Keratinocyte (primary cell): ENCODE data around the gene HAP1. TPM values are rescaled to one million over a fixed set of nuclear protein-coding genes. Genes with fewer than 3 reads are reported as not detected.
"Not testable (repeated sequence)": the region's sequence is repeated elsewhere in the genome, so short reads cannot be mapped to it uniquely, and the experiment has no call there.

Experiments
- DNase-seq: peaks from one replicate; pipeline ENCODE4 v3.0.0-alpha.2; 2011; ENCODE audit warnings: low read depth, missing footprints, low spot score
- FAIRE-seq: peaks from 2 replicates; lab custom pipeline; 2011; peaks lifted over from hg19 to GRCh38; lab: Jason Lieb, UNC
- H2AFZ ChIP-seq: 2 replicates; pipeline ENCODE4 v1.6.0; 2012; ENCODE audit warnings: low read length, control low read depth, inconsistent platforms; ENCODE audit not compliant: control insufficient read depth
- H3K27ac ChIP-seq: 2 replicates; pipeline ENCODE4 v1.5.1; 2011; ENCODE audit warnings: low read length; ENCODE audit not compliant: control insufficient read depth, insufficient read depth
- H3K27me3 ChIP-seq: 3 replicates; pipeline ENCODE4 v1.6.0; 2011; ENCODE audit warnings: low read length; ENCODE audit not compliant: control insufficient read depth, insufficient read depth; ENCODE audit errors: extremely low read depth
- H3K36me3 ChIP-seq, 2 experiments: 2 replicates in 1 of 2; 3 replicates in 1 of 2; pipeline ENCODE4 v1.5.1; 2011; ENCODE audit warnings: low read length in 2 of 2, mild to moderate bottlenecking in 1 of 2; ENCODE audit not compliant: control insufficient read depth in 2 of 2, insufficient read depth in 2 of 2; ENCODE audit errors: extremely low read depth in 1 of 2
- H3K4me1 ChIP-seq: 3 replicates; pipeline ENCODE4 v1.5.1; 2011; ENCODE audit warnings: low read length; ENCODE audit not compliant: control insufficient read depth, insufficient read depth; ENCODE audit errors: extremely low read depth
- H3K4me2 ChIP-seq: 3 replicates; pipeline ENCODE4 v1.6.0; 2011; ENCODE audit warnings: low read depth, low read length; ENCODE audit not compliant: control insufficient read depth, insufficient read depth; ENCODE audit errors: extremely low read depth
- H3K4me3 ChIP-seq, 3 experiments: fragments of 200-600 bp in 1 of 3; sonication (generic) in 1 of 3; 2 replicates in 2 of 3; 3 replicates in 1 of 3; pipeline ENCODE4 v1.5.1; 2011 to 2016; ENCODE audit warnings: low read length in 3 of 3, mild to moderate bottlenecking in 3 of 3, control low read depth in 2 of 3, inconsistent platforms in 1 of 3, low read depth in 1 of 3, mixed read lengths in 1 of 3, mixed run types in 1 of 3, moderate library complexity in 1 of 3; ENCODE audit not compliant: control insufficient read depth in 2 of 3, insufficient read depth in 2 of 3; ENCODE audit errors: extremely low read depth in 1 of 3
- H3K79me2 ChIP-seq: 2 replicates; pipeline ENCODE4 v1.6.0; 2012; ENCODE audit warnings: low read length; ENCODE audit not compliant: control insufficient read depth, insufficient read depth
- H3K9ac ChIP-seq: 3 replicates; pipeline ENCODE4 v1.6.0; 2011; ENCODE audit warnings: low read length; ENCODE audit not compliant: control insufficient read depth, insufficient read depth; ENCODE audit errors: extremely low read depth
- H3K9me1 ChIP-seq: 3 replicates; pipeline ENCODE4 v1.6.0; 2011; ENCODE audit warnings: low read length; ENCODE audit not compliant: control insufficient read depth, insufficient read depth; ENCODE audit errors: extremely low read depth
- H3K9me3 ChIP-seq: 2 replicates; pipeline ENCODE4 v1.5.1; 2012; ENCODE audit warnings: low read depth, low read length; ENCODE audit not compliant: control insufficient read depth
- H4K20me1 ChIP-seq: 3 replicates; pipeline ENCODE4 v1.6.0; 2011; ENCODE audit warnings: low read length; ENCODE audit not compliant: control insufficient read depth, insufficient read depth; ENCODE audit errors: extremely low read depth
- CTCF ChIP-seq, 3 experiments: IDR thresholded peaks in 1 of 3; conservative IDR thresholded peaks in 1 of 3; optimal IDR thresholded peaks in 1 of 3; 2 replicates in 2 of 3; 3 replicates in 1 of 3; pipeline versions ENCODE3 to v1.5.1; 2011; ENCODE audit warnings: low read length in 3 of 3, mild to moderate bottlenecking in 3 of 3, moderate library complexity in 2 of 3, control low read depth in 1 of 3, inconsistent platforms in 1 of 3; ENCODE audit not compliant: insufficient read depth in 2 of 3; ENCODE audit errors: extremely low read depth in 1 of 3
- EZH2 ChIP-seq: IDR thresholded peaks from one replicate; pipeline ENCODE4 v1.6.1; 2012; ENCODE audit warnings: inconsistent platforms, mild to moderate bottlenecking, low read length, moderate library complexity
- dilution Hi-C: fragments of 300-500 bp; cut with MboI; formaldehyde crosslinking; loops from one replicate; pipeline ENCODE4 v1.7.0; 2020; ENCODE audit warnings: low sequenced_read_pairs; ENCODE audit not compliant: extremely low pct_ligation_motif_present
- polyA plus RNA-seq, 5 experiments: library from polyadenylated mRNA; depleted of rRNA in 3 of 5; stranded (reverse) in 3 of 5; stranded (forward) in 1 of 5; unstranded in 1 of 5; fragments of >200 nt; gene quantifications; 1 replicate in 1 of 5; 2 replicates in 3 of 5; 3 replicates in 1 of 5; pipeline versions ENCODE4 v1.2.1 to v1.2.3, GENCODE V29; 2011 to 2012; ENCODE audit warnings: missing spikeins in 2 of 5, low read depth in 1 of 5, low replicate concordance in 1 of 5

HAP1 gene
- polyA plus RNA-seq, 1 donor (not counting 4 experiments of a cell fraction or from before 2014, with no cell fraction given) = 1.6 TPM

GRCh38 chr17:41687828-41688640 is 46.4 kb downstream of the HAP1 start:
- TF ChIP-seq CTCF (optimal IDR thresholded peaks at IDR 0.05 in 1 of 3, IDR thresholded peaks at IDR 0.05 in 1 of 3, conservative IDR thresholded peaks at IDR 0.05 in 1 of 3; ENCODE audit: extremely low read depth in 1 of 3, insufficient read depth in 2 of 3, low read length in 3 of 3) (peak; percentile 31 to 71 (median 42)), EZH2 (no peak)
- no peak for DNase-seq
- FAIRE-seq = peak; percentile 58

GRCh38 chr17:41686281-41686680 is 48.2 kb downstream of the HAP1 start:
- Histone ChIP-seq H4K20me1 (peaks cover 15% of the 10 kb centered on the region), H3K27ac (no peak overlapping the region), H3K27me3 (no peaks in the 10 kb centered on the region), H3K9me3 (no peaks in the 10 kb centered on the region), H3K36me3 (peaks cover 18 to 19% of the 10 kb centered on the region in 2 experiments), H2AFZ (no peak overlapping the region), H3K9ac (no peak overlapping the region), H3K79me2 (peaks cover 20% of the 10 kb centered on the region), H3K9me1 (no peaks in the 10 kb centered on the region), H3K4me1 (peaks cover 6% of the 10 kb centered on the region), H3K4me3 (no peak overlapping the region), H3K4me2 (no peak overlapping the region)
- FAIRE-seq (no peak), DNase-seq (no peak)
- TF ChIP-seq CTCF (optimal IDR thresholded peaks at IDR 0.05 in 1 of 3, IDR thresholded peaks at IDR 0.05 in 1 of 3, conservative IDR thresholded peaks at IDR 0.05 in 1 of 3; ENCODE audit: extremely low read depth in 1 of 3, insufficient read depth in 2 of 3, low read length in 3 of 3) = no peak
- TF ChIP-seq EZH2 = no peak
- dilution Hi-C loops = no loop called here

More at GRCh38 chr17:41687828-41688640, 46.4 kb downstream of the HAP1 start:
- no peaks in the 10 kb centered on the region for H3K27me3 ChIP-seq
- peak overlapping the region; percentile 99 for H3K9ac ChIP-seq
- no peaks in the 10 kb centered on the region for H3K9me3 ChIP-seq
- peak overlapping the region; percentile 98 for H3K27ac ChIP-seq
- H3K79me2 ChIP-seq = peaks cover 20% of the 10 kb centered on the region
- H3K4me1 ChIP-seq = peaks cover 6% of the 10 kb centered on the region
- dilution Hi-C loops = no loop called here
- H3K4me2 ChIP-seq = peak overlapping the region; percentile 93
- H3K9me1 ChIP-seq = no peaks in the 10 kb centered on the region
- H4K20me1 ChIP-seq = peaks cover 26% of the 10 kb centered on the region
- H3K36me3 ChIP-seq = peaks cover 24 to 27% of the 10 kb centered on the region in 2 experiments
- peak overlapping the region; percentile 66 to 77 (median 70) for H3K4me3 ChIP-seq
- H2AFZ ChIP-seq = peak overlapping the region; percentile 92

GRCh38 chr17:41685753-41686152 is 48.7 kb downstream of the HAP1 start:
- H3K9ac ChIP-seq, H3K9me3 ChIP-seq, H3K9me1 ChIP-seq, H3K27me3 ChIP-seq, H3K4me2 ChIP-seq, FAIRE-seq, dilution Hi-C loops, DNase-seq, H3K27ac ChIP-seq, H2AFZ ChIP-seq, H3K4me1 ChIP-seq, H3K4me3 ChIP-seq: not testable (repeated sequence)
- H4K20me1 ChIP-seq = peaks cover 10% of the 10 kb centered on the region
- peaks cover 13 to 14% of the 10 kb centered on the region in 2 experiments for H3K36me3 ChIP-seq
- H3K79me2 ChIP-seq = peaks cover 16% of the 10 kb centered on the region
